Colonic mucosa (tissue), 4 donors: ENCODE measurements around the gene CTXND2. TPM values are rescaled to one million over a fixed set of nuclear protein-coding genes. Genes with fewer than 3 reads are reported as not detected.
"Not testable (repeated sequence)": the region's sequence is repeated elsewhere in the genome, so short reads cannot be mapped to it uniquely, and the experiment has no call there.

Experiments
- DNase-seq: peaks from one replicate; pipeline ENCODE4 v3.0.0-alpha.2; 2020
- H3K27ac ChIP-seq: fragments of 200-600 bp; one replicate; pipeline ENCODE4 v1.8.0; 2021
- H3K27me3 ChIP-seq: fragments of 200-600 bp; one replicate; pipeline ENCODE4 v1.8.0; 2021
- H3K36me3 ChIP-seq: fragments of 200-600 bp; one replicate; pipeline ENCODE4 v1.8.0; 2021
- H3K4me1 ChIP-seq: fragments of 200-600 bp; one replicate; pipeline ENCODE4 v1.8.0; 2021; ENCODE audit warnings: mild to moderate bottlenecking
- H3K4me3 ChIP-seq: fragments of 200-600 bp; one replicate; pipeline ENCODE4 v1.8.0; 2021
- H3K9ac ChIP-seq, 2 donors: one replicate each; pipeline ENCODE4 v1.7.0; 2013; ENCODE audit warnings: control low read depth in 2 of 2, low read depth in 2 of 2, low read length in 2 of 2
- H3K9me3 ChIP-seq: fragments of 200-600 bp; one replicate; pipeline ENCODE4 v1.8.0; 2021
- CTCF ChIP-seq: fragments of 200-600 bp; IDR thresholded peaks from one replicate; pipeline ENCODE4 v1.8.0; 2022; ENCODE audit warnings: antibody characterized with exemption, mild to moderate bottlenecking
- intact Hi-C: fragments of 100-400 bp; cut with DNase I; formaldehyde crosslinking; loops from one replicate; pipeline ENCODE4 v1.14.1; 2022
- total RNA-seq, 2 donors: library from RNA; stranded (reverse); fragmentation: NEBNext Ultra II Directional in 1 of 2; extraction: Animal tissue kit (Norgen Biotek cat#: 25700) in 1 of 2; gene quantifications; one replicate each; pipeline ENCODE4 v1.2.1, GENCODE V29; 2021
- donor health status: healthy.
- donor health status: DM: no; HTN: no; CAD: no.
- donor health status: DM: no; HTN: no; CAD: no.

The CTXND2 gene
- total RNA-seq, 2 donors from 2014 or later, result not detected

DNA sequence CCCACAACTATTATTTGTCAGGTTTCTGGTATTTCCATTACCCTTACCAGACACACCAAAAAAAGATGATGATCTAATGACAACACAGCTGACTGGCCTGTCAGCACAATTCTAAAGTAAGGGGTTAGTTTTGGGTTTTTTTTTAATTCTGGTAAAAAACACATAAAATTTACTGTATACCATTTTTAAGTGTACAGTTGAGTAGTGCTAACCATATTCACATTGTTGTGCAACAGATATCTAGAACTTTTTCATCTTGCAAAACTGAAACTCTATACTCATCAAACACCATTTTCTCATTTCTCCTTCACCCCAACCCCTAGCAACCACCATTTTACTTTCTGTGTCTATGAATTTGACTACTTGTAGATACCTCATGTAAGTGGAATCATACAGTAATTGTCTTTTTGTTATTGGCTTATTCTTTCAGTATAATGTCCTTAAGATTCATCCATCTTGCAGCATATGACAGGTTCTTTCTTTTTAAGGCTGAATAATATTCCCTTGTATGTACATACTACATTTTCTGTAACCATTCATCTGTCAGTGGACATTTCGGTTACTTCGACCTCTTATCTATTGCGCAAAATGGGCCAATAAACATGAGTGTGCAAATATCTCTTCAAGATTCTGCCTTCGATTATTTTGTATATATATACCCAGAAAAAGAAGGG, 40.3 kb upstream of the CTXND2 start:
- H3K27me3 ChIP-seq, result no peaks in the 10 kb centered on the region
- H3K9ac ChIP-seq, result no peak overlapping the region
- H3K4me1 ChIP-seq, result no peaks in the 10 kb centered on the region
- no peak overlapping the region for H3K27ac ChIP-seq
- no peaks in the 10 kb centered on the region for H3K36me3 ChIP-seq
- no peak for TF ChIP-seq CTCF
- no peaks in the 10 kb centered on the region for H3K9me3 ChIP-seq
- intact Hi-C loops, result no loop called here
- DNase-seq, result no peak
- H3K4me3 ChIP-seq, result no peak overlapping the region

GRCh38 chr1:150850801-150851362, 36.1 kb upstream of the CTXND2 start:
- H3K4me3 ChIP-seq, H3K9ac ChIP-seq, DNase-seq, H3K27me3 ChIP-seq, intact Hi-C loops, H3K36me3 ChIP-seq, H3K4me1 ChIP-seq, H3K27ac ChIP-seq, H3K9me3 ChIP-seq: not testable (repeated sequence)

DNA sequence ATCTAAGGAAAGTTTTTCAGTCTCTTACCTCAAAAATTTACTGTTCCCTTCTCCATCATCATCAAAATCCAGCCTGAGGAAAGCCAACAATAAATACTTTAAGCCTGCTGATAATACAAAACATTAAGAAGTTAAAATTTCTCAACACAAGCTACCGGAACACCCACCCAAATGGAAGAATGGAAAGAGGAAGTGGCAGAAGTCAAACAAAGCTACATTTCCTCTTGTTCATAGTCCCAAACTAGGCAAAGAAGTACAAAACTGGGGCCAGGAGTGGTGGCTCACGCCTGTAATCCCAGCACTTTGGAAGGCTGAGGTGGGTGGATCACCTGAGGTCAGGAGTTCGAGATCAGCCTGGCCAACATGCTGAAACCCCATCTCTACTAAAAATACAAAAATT, 34.2 kb upstream of the CTXND2 start:
- intact Hi-C loops, DNase-seq, H3K9ac ChIP-seq, H3K36me3 ChIP-seq, H3K9me3 ChIP-seq, H3K27me3 ChIP-seq, H3K4me3 ChIP-seq, H3K27ac ChIP-seq, H3K4me1 ChIP-seq: not testable (repeated sequence)

- Histone ChIP-seq H3K36me3 (no peaks in the 10 kb centered on the region), H3K9me3 (no peaks in the 10 kb centered on the region), H3K4me1 (no peaks in the 10 kb centered on the region), H3K27me3 (no peaks in the 10 kb centered on the region), H3K4me3 (no peak overlapping the region), H3K9ac (no peak overlapping the region), H3K27ac (no peak overlapping the region)
- intact Hi-C loops, result no loop called here
- TF ChIP-seq CTCF, result no peak
- DNase-seq, result no peak
Measured at GRCh38 chr1:150863724-150864123, 23.2 kb upstream of the CTXND2 start.

DNA sequence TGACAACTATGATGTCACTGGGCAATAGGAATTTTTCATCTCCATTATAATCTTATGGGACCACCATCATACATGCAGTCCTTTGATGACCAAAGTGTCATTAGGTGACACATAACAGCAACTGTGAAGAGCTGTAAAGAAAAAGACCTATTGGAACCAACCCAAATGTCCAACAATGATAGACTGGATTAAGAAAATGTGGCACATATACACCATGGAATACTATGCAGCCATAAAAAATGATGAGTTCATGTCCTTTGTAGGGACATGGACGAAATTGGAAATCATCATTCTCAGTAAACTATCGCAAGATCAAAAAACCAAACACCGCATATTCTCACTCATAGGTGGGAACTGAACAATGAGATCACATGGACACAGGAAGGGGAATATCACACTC, 22.7 kb upstream of the CTXND2 start:
- intact Hi-C loops, DNase-seq: not testable (repeated sequence)

GRCh38 chr1:150869683-150870082, 17.3 kb upstream of the CTXND2 start:
- Histone ChIP-seq H3K9ac (no peak overlapping the region), H3K4me1 (no peaks in the 10 kb centered on the region), H3K27me3 (no peaks in the 10 kb centered on the region), H3K9me3 (no peaks in the 10 kb centered on the region), H3K36me3 (no peaks in the 10 kb centered on the region), H3K27ac (no peak overlapping the region), H3K4me3 (no peak overlapping the region)
- intact Hi-C loops, result no loop called here
- DNase-seq, result no peak
- no peak for TF ChIP-seq CTCF

More for the DNA sequence above, 22.7 kb upstream of the CTXND2 start:
- not testable (repeated sequence) for H3K27me3 ChIP-seq, H3K9ac ChIP-seq, H3K4me3 ChIP-seq, H3K4me1 ChIP-seq, H3K27ac ChIP-seq, H3K36me3 ChIP-seq, H3K9me3 ChIP-seq

DNA sequence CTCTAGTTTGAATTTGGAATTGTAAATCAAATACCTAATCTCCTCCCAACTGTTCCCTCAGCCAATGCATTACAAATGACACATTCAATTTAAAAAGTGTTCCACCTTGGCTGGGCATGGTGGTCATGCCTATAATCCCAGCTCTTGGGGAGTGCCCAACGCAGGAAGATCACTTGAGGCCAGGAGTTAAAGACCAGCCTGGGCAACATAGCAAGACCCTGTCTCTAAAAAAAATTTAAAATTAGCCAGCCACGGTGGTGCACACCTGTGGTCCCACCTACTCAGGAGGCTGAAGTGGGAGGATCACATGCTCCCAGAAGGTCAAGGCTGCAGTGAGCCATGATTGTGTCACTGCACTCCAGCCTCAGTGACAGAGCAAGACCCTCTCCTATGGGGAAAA, 14.4 kb upstream of the CTXND2 start:
- Histone ChIP-seq H3K4me1 (no peaks in the 10 kb centered on the region), H3K27me3 (no peaks in the 10 kb centered on the region), H3K4me3 (no peak overlapping the region), H3K36me3 (no peaks in the 10 kb centered on the region), H3K27ac (no peak overlapping the region), H3K9me3 (no peaks in the 10 kb centered on the region), H3K9ac (no peak overlapping the region)
- intact Hi-C loops, result no loop called here
- no peak for DNase-seq
- TF ChIP-seq CTCF, result no peak
